Activated CD4-positive, CD25-positive, alpha-beta regulatory T cell treated with anti-CD3 and anti-CD28 coated beads, Interleukin-2, amount 50 U/mL, for 72 hours (primary cell): ENCODE results near the gene PARP3.

Source experiments
- DNase-seq: peaks from one replicate; pipeline ENCODE4 v3.0.0; 2021

PARP3 gene

DNA sequence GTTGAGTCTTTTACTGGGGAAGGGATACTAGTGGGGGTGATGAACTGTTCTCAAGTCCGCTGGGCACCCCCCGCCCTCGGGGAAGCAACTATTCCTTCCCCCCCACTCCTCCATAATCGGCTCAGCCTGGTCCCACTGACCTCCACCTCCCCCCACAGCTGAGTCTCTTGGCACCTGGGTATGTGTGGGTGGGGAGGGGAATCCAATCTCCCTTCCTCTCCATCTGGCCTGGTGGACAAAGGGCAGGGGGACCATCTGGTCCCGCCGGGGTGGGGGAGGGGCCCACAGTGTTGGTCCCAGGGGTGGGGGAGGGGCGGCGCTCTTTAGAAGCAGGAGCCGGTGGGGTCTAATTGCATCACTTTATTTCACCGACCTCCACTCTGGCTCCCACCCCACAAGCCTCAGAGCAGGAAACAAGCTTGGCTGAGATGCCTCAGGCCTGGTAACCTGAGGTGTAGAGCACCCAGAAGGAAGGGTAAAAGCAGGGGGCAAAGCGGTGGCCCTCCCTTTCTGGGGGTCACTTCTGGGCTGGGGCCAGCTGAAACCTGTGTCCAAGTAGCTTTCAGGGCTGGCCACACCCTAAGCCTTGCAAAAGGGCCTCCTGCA is 26.1 kb downstream of the PARP3 start:
- no peak for DNase-seq

DNA sequence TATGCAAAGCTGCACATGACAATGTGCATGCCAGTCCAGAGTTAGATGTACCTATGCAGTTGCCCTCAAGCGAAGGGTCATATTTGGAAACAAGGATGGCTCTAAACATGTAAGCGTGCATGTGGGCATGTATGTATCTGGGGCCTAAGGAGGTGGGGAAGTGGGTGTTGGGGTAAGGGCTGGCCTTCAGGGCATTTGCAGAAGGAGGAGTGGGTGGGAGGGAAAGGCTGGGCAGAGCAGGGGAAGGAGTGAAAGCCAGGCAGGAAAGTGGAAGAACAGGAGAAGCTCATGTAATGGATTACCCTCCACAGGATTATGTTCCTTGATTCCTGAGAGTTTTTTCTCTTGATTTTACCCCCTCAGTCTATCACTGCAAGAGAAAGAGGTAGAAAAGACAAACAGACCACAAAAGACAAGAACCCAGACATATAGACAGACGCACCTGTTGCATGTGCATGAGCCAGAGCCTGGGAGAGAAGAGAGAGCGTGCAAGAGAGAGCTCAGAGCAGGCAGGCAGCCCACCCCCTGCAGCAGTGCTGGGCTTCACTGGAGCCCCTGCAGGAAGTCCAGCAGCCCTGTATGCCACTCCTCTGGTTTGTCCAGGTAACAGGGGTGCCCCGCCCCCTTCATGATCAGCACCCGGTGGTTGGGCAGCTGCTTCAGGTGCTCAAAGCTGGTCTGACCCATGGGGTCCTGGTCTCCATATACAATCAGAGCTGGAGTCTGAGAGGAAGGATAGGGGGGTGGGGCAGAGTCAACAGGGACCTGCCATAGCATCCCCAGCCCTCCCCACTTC is 26.9 kb downstream of the PARP3 start:
- DNase-seq, result no peak

DNA sequence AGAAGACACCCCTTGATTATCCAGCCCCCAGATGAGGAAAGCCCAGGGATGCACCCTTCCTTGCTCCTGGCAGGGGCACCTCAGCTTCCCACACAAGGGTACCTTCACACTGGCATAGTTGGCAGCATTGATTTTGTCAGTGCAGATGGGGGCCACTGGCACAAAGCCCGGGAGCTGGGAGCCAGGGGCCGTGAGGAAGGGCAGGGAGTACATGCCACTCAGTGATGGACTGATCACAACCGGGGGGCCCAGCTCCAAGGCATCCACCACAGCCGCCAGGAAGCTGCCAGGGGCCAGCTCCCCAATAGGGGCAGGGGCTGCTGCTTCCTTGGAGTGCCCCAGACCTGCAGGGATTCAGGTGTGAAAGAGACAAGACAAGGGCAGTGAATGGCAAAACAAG is 27.7 kb downstream of the PARP3 start:
- no peak for DNase-seq

DNA sequence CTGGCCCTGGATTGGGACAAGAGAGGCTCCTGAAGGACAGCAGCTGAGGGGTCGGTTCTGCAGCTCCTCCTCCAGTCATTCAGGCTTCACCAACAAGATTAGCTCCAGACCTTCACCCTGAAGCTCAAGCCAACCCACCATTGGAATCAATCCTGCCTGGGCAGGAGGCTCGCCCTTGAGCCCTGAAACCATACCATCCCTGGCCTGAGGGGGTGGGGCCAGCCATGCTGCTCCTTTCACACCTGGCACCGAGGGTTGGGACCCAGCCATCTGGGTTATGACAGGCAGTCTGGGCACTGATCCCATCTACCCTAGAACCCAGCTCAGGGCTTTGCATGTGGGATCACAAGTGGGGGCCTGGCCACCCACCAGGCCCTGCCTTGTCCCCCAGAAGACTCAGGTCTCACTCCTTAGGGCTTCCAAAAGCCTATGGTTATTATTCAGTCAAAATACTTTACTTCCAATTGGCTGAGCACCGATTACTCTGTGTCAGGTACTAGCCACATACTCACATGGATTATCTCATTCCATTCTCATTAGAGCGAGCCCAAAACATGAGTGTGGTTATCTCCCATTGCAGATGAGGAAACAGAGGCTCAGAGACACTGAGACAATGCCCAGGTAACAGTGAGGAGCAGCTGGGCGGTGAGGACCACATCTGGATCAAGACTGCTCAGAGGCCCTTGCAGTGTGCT is 28.6 kb downstream of the PARP3 start:
- no peak for DNase-seq

DNA sequence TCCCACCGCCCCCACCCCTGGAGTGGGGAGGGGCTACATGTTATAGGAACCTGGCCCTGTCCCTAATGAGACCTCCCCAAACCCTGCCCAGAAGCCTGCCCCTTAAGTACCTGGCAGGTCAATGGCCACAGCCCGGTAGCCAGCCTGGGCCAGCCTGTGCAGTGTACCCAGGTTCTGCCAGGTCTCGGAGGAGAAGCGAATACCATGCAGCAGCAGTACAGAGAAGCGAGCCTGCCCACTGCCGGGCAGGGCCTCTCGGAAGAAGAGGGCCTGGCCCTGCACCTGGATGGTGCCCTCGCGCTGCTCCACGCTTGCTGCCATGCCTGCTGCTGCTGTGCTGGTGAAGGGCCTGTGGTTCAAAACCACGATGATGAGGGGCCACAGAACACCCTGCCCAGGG is 29.2 kb downstream of the PARP3 start:
- DNase-seq, result no peak

DNA sequence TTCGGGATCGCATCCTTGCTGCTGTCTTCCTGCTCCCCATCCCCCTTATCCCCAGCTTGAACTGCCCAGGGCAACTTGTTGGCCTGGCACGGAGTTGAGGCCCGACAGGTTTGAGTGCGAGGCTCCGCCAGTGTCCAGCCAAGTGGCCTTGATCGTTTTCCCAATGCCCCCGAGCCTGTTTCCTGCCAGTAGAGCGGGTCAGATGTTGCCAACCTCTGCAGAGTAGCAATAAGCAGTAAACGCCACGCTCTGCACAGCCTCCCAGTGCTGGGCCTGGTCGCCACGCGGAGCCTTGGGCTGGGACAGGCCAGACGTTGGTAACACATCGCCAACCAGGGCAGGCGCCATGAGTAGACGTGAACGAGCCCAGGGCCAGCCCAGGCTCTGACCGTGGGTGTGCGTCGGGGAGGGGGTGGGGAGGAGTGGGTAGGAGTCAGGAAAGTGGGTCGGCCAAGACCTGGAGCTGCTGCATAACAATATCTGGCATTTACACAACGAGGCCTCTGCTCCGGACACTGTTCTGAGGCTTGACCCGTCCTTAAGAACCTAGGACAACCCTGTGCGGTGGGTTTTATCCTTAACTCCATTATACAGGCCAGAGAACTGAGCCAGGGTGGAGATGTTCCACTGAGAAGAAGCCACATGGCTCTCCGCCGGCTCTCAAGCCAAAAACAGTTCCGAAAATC is 32.3 kb downstream of the PARP3 start:
- DNase-seq, result no peak

DNA sequence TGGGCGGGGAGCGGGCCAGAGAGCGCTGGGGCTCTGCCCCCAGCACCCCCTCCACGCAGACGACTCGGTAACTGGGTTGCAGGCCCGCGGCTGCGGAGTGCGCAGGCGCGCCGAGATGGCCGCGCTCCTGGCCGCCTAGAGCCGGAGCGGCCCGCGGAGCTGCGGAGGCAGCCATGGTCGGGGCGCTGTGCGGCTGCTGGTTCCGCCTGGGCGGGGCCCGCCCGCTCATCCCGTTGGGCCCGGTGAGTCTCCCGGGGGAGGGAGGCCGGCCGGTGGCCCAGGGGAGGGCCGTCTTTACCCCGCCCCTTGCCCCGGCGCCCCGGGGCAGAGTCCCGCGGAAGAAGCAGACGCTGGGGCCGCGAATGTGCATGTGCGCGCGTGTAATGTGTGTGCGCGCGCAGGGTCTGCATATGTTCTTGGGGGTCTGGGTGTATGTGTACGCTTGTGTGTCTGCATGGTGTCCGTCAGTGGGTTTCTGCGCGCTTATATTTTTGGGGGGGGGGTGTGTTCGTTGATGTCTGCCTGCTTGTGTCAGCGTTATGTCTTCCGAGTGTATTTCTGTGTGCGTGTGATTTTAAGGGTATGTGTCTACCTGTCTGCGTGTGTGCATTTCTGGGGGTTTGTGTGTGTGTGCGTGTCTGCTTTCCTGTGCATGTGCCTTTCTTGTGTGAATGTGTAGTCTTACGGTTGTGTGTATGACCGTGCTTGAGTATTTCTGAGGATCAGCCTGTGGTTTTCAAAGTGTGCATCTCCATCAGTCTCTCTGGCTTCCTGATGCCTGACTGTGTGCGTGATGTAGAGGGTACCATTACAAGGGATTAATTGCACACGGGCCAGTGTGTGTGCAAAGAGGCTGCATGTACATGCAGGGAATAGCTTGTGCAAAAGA is 33.0 kb downstream of the PARP3 start, which contains the start of gene ABHD14A:
ABHD14A (plus strand) TSS at position 102 of the 889 bp plus-strand sequence; CDS start at position 174, 72 bp downstream.
- DNase-seq, result peak; percentile 79

DNA sequence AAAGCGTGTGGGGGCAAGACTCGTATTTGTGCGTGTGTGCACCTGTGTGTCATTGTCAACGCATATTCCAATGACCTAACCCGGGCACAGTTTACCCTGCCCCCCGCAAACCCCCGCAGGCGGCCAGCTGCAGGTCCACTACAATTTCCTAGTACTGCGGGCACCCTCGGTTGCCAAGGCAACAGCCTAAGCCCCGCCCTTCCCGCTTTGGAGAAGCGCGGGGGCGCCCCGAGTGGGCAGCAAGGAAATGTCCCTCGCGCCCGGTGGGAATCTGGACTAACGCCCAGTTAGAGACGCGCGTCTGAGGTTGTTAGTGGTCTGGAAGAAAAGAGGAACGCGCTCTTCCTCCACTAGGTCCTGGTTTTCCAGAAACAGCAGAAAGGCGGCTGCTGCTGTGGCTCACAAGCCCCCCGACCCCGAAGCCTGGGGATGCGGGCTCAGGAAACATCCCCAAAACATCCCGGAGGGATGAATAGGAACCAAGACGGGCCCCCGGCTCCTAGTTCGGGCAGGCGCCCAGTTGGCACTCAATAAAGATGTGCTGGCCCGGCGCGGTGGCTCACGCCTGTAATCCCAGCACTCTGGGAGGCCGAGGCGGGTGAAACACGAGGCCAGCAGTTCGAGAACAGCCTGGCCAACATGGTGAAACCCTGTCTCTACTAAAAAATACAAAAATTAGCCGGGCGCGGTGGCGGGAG is 33.8 kb downstream of the PARP3 start:
- peak; percentile 55 for DNase-seq

DNA sequence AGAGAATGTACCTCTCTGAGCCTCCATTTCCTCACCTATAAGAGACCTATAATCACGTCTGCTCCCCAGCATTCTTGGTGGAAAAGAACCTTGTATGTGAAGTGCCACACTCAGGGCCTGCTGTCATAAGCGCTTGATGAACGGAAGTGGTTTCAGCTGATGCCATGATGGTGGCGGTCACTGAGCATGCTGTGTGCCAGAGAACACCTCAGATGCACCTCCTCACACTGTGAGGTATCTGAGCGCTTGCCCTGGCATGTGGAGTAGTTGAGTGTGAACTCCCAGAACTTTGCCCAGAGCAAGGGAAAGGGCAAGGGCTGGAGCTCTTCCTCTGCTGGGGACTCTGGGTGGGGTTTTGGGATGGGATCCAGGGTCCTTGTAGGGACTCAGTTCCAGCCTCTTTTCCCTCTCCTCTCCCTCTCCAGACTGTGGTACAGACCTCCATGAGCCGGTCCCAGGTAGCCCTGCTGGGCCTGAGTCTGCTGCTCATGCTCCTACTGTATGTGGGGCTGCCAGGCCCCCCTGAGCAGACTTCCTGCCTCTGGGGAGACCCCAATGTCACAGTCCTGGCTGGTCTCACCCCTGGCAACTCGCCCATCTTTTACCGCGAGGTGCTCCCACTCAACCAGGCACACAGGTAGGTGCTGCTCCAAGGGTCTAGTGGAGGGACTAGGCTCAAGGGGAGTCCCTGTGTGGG is 35.4 kb downstream of the PARP3 start:
- no peak for DNase-seq

DNA sequence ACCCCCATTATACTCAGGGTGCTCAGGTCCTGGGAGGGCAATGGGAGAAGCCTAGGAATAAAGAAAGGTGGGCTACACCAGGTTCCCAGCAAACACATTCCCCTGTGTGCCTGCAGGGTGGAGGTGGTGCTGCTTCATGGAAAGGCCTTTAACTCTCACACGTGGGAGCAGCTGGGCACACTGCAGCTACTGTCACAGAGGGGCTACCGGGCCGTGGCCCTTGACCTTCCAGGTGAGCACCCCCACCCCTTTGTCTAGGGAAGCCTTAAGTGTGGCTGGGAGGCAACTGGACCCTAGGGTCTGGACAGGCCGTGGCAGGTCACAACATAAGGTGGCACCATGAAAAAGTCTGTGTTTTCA is 36.0 kb downstream of the PARP3 start:
- DNase-seq, result no peak

DNA sequence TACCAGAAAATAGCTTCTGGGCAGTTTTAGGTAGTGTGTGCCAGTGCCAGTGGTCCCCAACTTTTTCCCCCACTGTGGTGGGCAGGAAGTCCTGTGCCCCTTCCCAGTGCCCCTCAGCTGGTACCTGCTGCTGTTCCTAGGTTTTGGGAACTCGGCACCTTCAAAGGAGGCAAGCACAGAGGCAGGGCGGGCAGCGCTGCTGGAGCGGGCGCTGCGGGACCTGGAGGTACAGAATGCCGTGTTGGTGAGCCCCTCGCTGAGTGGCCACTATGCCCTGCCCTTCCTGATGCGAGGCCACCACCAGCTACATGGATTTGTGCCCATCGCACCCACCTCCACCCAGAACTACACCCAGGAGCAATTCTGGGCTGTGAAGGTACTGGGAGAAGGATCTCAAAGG is 38.1 kb downstream of the PARP3 start:
- no peak for DNase-seq

DNA sequence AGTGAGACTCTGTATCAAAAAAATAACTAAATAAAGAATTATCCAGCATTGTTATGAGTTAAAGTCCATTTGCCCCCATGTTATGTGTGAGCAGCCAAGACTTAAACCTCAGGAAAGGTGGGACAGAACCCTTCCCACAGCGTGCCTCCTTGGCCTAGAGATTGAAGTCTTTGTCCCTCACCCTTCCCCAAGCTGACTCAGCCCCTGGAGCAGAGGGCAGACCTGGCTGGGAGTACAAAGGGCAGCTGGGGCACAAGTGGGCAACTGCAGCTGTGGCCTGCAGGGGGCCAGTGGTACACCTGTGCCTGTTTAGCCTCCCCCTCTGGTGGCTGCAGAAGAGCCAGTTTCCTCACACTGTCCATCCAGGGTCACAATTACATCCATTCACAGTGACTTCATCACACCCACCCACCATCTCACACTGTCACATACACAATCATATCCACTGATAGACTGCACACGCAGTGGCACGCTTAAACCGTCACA is 40.2 kb downstream of the PARP3 start:
- peak; percentile 49 for DNase-seq

DNA sequence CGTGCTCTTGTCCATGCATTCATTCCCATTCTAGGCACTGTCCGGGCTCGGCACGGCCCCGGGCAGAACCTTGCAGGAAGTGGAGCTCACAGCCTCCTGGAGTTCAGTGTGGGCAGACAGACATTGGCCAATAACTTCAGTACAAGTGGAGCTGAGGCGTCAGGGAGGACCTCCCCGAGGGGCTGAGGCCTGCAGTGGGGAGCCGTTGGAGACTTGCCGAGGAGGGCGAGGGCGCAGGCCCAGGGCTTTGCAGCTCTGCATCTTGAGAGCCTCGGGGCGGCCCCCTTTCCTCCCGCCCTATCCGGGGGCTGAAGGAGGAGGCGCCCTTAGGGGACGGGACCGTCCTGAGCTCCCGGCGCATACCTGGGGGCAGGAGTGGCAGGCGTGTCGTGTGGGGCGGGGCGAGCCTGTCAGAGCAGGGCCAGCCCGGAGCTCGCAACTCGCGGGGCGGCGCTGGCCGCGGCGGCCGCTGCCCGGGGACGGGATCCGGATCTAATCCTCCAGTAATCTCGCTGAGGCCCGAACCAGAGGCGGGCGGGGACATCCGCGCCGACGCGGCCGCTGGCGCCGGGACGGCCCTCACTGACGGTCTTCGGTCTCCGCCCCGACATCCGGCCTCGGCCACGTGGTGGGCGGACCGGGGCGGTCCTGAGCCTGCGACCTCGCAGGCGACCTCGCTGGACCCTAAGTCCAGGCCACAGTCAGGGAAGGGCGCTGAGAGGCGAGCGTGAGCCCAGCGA is 40.8 kb downstream of the PARP3 start, which contains the start of gene ACY1:
ACY1 (plus strand) TSS at position 698 of the 740 bp plus-strand sequence. CDS start 530 bp downstream, outside the sequence.
- peak; percentile 82 for DNase-seq

DNA sequence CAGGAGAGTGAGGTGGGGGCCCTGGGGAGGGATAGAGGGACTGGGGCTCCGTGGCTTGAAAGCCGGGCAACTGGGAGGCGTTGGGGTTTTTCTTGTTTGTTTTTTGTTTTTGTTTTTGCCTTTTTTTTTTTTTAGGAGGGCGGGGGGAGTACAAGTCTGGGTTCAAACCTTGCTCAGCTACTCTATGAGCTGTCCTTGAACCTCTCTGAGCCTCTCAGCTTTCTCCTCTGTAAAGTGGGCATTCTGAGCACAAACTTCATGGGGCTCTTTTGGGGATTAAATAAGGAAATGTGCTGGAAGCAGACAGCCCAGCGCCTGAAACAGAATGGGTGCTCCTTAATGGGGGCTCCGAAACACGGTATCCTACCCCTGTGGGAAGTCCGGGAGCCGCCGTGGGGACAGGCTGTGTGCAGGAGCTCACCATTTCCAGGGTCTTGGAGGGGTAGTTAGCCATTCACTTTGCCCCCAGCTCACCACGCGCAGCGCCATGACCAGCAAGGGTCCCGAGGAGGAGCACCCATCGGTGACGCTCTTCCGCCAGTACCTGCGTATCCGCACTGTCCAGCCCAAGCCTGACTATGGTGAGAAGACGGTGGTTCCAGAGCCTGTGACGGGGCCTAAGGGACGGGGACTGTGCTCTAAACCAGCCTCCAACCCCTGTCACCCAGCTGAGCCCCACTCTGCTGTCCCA is 41.6 kb downstream of the PARP3 start:
- no peak for DNase-seq

DNA sequence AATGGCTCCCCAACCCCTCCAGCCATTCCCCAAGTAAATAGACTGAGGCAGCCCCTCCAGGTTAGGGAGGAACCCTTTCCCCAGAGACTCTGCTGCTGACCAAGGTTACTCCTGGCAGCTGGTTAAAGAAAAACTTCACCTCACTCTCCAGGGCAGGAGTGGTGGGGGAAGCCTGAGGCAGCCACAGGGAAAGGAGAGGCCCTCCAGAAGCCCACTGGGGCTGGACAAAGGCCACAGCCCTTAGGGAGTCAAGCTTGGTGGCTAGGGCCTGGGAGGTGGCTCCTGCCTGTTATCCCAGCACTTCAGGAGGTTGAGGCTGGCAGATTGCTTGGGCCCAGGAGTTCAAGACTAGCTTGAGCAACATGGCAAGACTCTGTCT is 42.1 kb downstream of the PARP3 start:
- no peak for DNase-seq

DNA sequence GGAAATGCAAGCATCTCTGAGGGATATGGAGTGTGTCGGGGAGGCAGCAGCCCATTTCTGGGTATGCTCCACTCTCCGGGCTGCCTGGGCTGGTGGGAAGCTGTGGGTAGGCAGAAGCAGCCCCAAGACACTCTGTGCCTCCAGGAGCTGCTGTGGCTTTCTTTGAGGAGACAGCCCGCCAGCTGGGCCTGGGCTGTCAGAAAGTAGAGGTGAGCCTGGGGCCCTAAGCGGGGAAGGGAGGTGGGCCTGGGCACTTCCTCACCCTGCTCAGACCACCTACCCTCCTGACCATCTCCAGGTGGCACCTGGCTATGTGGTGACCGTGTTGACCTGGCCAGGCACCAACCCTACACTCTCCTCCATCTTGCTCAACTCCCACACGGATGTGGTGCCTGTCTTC is 42.9 kb downstream of the PARP3 start:
- no peak for DNase-seq

DNA sequence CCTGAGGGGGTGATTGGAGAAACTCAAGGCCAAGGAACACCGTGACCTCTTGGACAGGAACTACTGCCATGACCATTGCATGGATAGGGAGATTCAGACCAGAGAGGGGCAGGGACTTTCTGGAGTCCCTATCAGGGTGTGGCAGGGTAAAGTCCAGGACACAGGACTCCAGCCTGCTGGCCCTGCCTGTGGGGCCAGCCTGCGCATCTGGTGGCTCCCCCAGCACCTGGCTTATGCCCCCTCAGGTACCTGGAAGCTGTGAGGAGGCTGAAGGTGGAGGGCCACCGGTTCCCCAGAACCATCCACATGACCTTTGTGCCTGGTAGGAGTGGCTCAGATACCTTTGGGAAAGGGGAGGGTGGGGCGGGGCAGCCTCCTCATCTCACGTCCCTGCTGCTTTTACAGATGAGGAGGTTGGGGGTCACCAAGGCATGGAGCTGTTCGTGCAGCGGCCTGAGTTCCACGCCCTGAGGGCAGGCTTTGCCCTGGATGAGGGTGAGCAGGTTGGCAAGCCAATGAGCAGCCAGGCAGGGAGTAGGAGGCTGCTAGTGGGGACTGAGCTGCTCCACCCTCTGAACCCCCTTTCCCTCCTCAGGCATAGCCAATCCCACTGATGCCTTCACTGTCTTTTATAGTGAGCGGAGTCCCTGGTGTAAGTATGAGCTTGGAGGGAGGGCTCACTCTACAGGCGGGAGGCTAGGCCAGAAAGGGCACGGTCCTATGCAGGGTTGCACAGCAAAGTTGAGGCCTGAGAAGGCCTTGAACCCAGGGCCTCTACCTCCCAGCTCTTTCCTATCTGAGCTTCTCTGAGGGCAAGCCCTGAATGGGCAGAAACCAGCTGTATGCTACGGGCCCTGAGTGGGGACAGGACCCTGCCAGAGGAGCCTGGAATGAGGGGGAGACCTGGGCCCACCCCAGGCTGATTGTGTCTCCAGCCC is 44.1 kb downstream of the PARP3 start:
- no peak for DNase-seq

DNA sequence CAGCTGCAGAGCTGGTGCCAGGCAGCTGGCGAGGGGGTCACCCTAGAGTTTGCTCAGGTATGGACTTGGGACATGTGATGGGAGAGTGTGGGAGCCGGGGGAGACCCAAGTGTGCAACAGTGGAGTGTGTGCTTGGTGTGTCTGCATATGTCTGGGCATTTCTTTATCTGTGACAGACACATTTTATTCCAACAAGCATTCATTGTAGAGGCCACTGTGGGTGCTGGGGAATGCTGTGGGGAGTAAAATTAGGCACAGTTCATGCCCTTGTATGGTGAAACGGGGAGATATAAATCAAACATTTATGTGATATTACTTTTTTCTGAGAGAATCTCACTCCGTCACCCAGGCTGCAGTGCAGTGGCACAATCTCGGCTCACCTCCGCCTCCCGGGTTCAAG is 45.4 kb downstream of the PARP3 start:
- no peak for DNase-seq
